ENCODE results near the gene TNS3. TPM values are rescaled to one million over a fixed set of nuclear protein-coding genes. Genes with fewer than 3 reads are reported as not detected.

The TNS3 gene
- total and polyA plus RNA-seq, 9 of the 15 experiments (the other 6 are each of a cell fraction or from before 2014, with no cell fraction given), result 0.20 TPM; not detected in 8

DNA sequence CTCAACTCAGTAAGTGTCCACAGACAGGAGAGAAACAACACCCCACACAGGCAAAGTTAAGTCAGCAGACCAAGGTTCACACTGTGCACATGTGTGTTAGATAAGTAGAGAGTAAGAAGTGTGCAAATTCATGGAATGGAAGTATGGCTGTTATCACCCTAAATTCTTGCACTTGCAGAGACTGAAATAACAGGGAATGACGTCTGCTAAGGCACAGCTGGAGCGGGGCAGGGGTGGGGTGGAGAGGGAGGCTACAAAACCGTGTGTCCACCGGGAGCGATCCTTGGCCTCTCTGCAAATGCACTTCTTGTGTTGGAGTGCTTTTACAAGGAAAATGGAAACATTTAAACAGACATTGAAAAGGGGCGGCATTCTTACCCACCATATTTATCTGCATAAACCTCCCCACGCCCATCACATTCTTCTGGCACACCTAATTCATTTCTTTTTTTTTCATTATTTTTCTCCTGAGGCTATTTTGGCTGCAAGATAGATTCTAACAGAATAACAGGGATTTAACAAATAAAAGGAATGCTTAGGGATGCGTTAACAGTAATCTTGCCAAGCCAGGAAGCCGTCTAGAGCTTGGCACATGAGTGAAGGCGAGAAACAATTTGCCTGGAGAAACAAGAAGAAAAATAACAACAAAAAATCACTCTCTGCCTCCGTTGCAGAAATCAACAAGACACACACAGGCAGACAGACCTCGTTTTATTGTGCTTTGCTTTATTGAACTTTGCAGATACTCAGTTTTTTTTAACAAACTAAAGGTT is 30.1 kb downstream of the TNS3 start:
- Histone ChIP-seq H3K9ac (ENCODE audit: insufficient read depth in 1 of 2, low read depth in 2 of 2, low read length in 2 of 2) (no peak overlapping the region), H3K79me2 (ENCODE audit: control insufficient read depth, insufficient read depth, low read length) (no peaks in the 10 kb centered on the region), H4K20me1 (replicated peaks; ENCODE audit: control insufficient read depth, insufficient read depth, low read length) (no peaks in the 10 kb centered on the region), H3K9me3 (replicated peaks; ENCODE audit: control insufficient read depth, insufficient read depth, low read depth, low read length) (no peaks in the 10 kb centered on the region), H2AFZ (ENCODE audit: low read depth, low read length) (no peak overlapping the region), H3K4me3 (no peak overlapping the region), H3K9me1 (ENCODE audit: control insufficient read depth, insufficient read depth, low read length) (no peaks in the 10 kb centered on the region), H3K27me3 (ENCODE audit: control insufficient read depth in 2 of 2, insufficient read depth in 2 of 2, low read length in 2 of 2) (peaks cover 5 to 37% of the 10 kb centered on the region in 2 experiments), H3K4me1 (replicated peaks in 1 of 2; ENCODE audit: control insufficient read depth in 2 of 2, insufficient read depth in 2 of 2, low read length in 2 of 2) (no peaks in the 10 kb centered on the region), H3K36me3 (ENCODE audit: control insufficient read depth, insufficient read depth, low read length) (no peaks in the 10 kb centered on the region), H3K27ac (ENCODE audit: extremely low read depth, low read depth, low read length) (no peak overlapping the region), H3K4me2 (ENCODE audit: insufficient read depth, low read length) (no peak overlapping the region)
- in situ Hi-C loops (cut with MboI) (no loop called here), intact Hi-C loops (cut with micrococcal nuclease) (no loop called here)
- ATAC-seq (no peak), FAIRE-seq (no peak), DNase-seq (ENCODE audit: extremely low read depth in 1 of 4, low spot score in 3 of 4) (no peak)
- no TSS peak for BruUV-seq (replicated peaks)
- CTCF ChIA-PET (ENCODE audit: low intra/inter-chr PET ratio), result no interaction called here
- TF ChIP-seq POLR2AphosphoS2 (IDR thresholded peaks at IDR 0.05; ENCODE audit: low read length) (no peak), HNRNPH1 (optimal IDR thresholded peaks at IDR 0.05; ENCODE audit: low read depth, low read length) (no peak), PYGO2 (tag; IDR thresholded peaks at IDR 0.05) (no peak), SAFB (IDR thresholded peaks at IDR 0.05; ENCODE audit: borderline replicate concordance, low read depth, low read length) (no peak), BCOR (IDR thresholded peaks at IDR 0.05) (no peak), MLX (CRISPR knock-in tag; conservative IDR thresholded peaks at IDR 0.05) (no peak), TCFL5 (CRISPR knock-in tag; conservative IDR thresholded peaks at IDR 0.05) (no peak), ZNF133 (CRISPR knock-in tag; IDR thresholded peaks at IDR 0.05) (no peak), PHB2 (IDR thresholded peaks at IDR 0.05; ENCODE audit: low read depth) (no peak), ZNF324 (CRISPR knock-in tag; IDR thresholded peaks at IDR 0.05) (no peak), NFIC (IDR thresholded peaks at IDR 0.05) (no peak)
- TF ChIP-seq, protein P1, sequence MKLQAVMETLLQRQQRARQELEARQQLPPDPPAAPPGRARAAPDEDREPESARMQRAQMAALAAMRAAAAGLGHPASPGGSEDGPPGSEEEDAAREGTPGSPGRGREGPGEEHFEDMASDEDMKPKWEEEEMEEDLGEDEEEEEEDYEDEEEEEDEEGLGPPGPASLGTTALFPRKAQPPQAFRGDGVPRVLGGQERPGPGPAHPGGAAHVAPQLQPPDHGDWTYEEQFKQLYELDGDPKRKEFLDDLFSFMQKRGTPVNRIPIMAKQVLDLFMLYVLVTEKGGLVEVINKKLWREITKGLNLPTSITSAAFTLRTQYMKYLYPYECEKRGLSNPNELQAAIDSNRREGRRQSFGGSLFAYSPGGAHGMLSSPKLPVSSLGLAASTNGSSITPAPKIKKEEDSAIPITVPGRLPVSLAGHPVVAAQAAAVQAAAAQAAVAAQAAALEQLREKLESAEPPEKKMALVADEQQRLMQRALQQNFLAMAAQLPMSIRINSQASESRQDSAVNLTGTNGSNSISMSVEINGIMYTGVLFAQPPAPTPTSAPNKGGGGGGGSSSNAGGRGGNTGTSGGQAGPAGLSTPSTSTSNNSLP (IDR thresholded peaks at IDR 0.05; ENCODE audit: borderline replicate concordance, low read depth, low read length), result no peak
- POLR2A ChIA-PET, result interaction anchor here (0.5 kb wide), 1 partner anchor 24 kb away, joined by 3 read pairs; no protein-coding TSS in a partner anchor
- WGBS (ENCODE audit: insufficient coverage, low coverage, missing lambda C conversion rate), result 0% methylated on average over 12 of the region's 12 CpGs
